ENCODE data around the gene PAXX.

PAXX gene

GRCh38 chr9:136945333-136946227 lies 46.6 kb upstream of the PAXX start:
- no CpG with 5 or more reads among the region's 30 CpGs for WGBS (ENCODE audit: extremely low coverage, insufficient coverage, low lambda C conversion rate)

GRCh38 chr9:136946228-136947027 lies 45.8 kb upstream of the PAXX start:
- Histone ChIP-seq H2BK5ac (ENCODE audit: low read length) (no peak overlapping the region), H3K9ac (ENCODE audit: low read length) (no peak overlapping the region), H3K4me3 (ENCODE audit: low read length) (no peak overlapping the region), H3K36me3 (ENCODE audit: control insufficient read depth, insufficient read depth, low read length) (peaks cover 3% of the 10 kb centered on the region), H4K5ac (ENCODE audit: low read length) (no peak overlapping the region), H3K79me1 (ENCODE audit: low read length) (peaks cover 2% of the 10 kb centered on the region), H3K23ac (ENCODE audit: low read length) (no peak overlapping the region), H3K18ac (ENCODE audit: low read length) (no peak overlapping the region), H3K27me3 (ENCODE audit: insufficient read depth, low read length, poor library complexity) (no peaks in the 10 kb centered on the region), H3K56ac (ENCODE audit: low read length) (no peak overlapping the region), H2AK5ac (ENCODE audit: low read length) (no peak overlapping the region), H4K8ac (ENCODE audit: low read depth, low read length) (no peak overlapping the region), H3K79me2 (ENCODE audit: control insufficient read depth, insufficient read depth, low read length) (peaks cover 3% of the 10 kb centered on the region), H2BK15ac (replicated peaks; ENCODE audit: low read depth) (no peak overlapping the region), H3K4me1 (ENCODE audit: control insufficient read depth, low read depth, low read length) (no peaks in the 10 kb centered on the region), H3K4ac (ENCODE audit: low read depth, low read length) (no peak overlapping the region), H2BK120ac (ENCODE audit: low read depth, low read length) (no peak overlapping the region), H3K4me2 (ENCODE audit: low read length) (no peak overlapping the region), H3K27ac (ENCODE audit: low read depth, low read length) (no peak overlapping the region)
- no peak for DNase-seq
- whole genome bisulfite sequencing (ENCODE audit: extremely low coverage, insufficient coverage, low lambda C conversion rate), result no CpG with 5 or more reads among the region's 27 CpGs

More at GRCh38 chr9:136945333-136946227, 46.6 kb upstream of the PAXX start:
- Histone ChIP-seq H3K79me1 (ENCODE audit: low read length) (peaks cover 2% of the 10 kb centered on the region), H3K18ac (ENCODE audit: low read length) (no peak overlapping the region), H3K79me2 (ENCODE audit: control insufficient read depth, insufficient read depth, low read length) (peaks cover 3% of the 10 kb centered on the region), H3K56ac (ENCODE audit: low read length) (no peak overlapping the region), H4K8ac (ENCODE audit: low read depth, low read length) (no peak overlapping the region), H2BK5ac (ENCODE audit: low read length) (no peak overlapping the region), H3K4me3 (ENCODE audit: low read length) (no peak overlapping the region), H3K27ac (ENCODE audit: low read depth, low read length) (no peak overlapping the region), H3K27me3 (ENCODE audit: insufficient read depth, low read length, poor library complexity) (no peaks in the 10 kb centered on the region), H3K4ac (ENCODE audit: low read depth, low read length) (no peak overlapping the region), H3K23ac (ENCODE audit: low read length) (no peak overlapping the region), H2BK15ac (replicated peaks; ENCODE audit: low read depth) (no peak overlapping the region), H4K5ac (ENCODE audit: low read length) (no peak overlapping the region), H2BK120ac (ENCODE audit: low read depth, low read length) (no peak overlapping the region), H3K4me2 (ENCODE audit: low read length) (no peak overlapping the region), H3K9ac (ENCODE audit: low read length) (no peak overlapping the region), H3K4me1 (ENCODE audit: control insufficient read depth, low read depth, low read length) (no peaks in the 10 kb centered on the region), H3K36me3 (ENCODE audit: control insufficient read depth, insufficient read depth, low read length) (peaks cover 5% of the 10 kb centered on the region), H2AK5ac (ENCODE audit: low read length) (no peak overlapping the region)
- DNase-seq, result no peak

- Histone ChIP-seq H3K23ac (ENCODE audit: low read length) (no peak overlapping the region), H2BK5ac (ENCODE audit: low read length) (no peak overlapping the region), H3K4me2 (ENCODE audit: low read length) (no peak overlapping the region), H2BK15ac (replicated peaks; ENCODE audit: low read depth) (no peak overlapping the region), H2BK120ac (ENCODE audit: low read depth, low read length) (no peak overlapping the region), H4K8ac (ENCODE audit: low read depth, low read length) (no peak overlapping the region), H3K4me1 (ENCODE audit: control insufficient read depth, low read depth, low read length) (no peaks in the 10 kb centered on the region), H4K5ac (ENCODE audit: low read length) (no peak overlapping the region), H3K36me3 (ENCODE audit: control insufficient read depth, insufficient read depth, low read length) (no peaks in the 10 kb centered on the region), H3K27ac (ENCODE audit: low read depth, low read length) (no peak overlapping the region), H3K18ac (ENCODE audit: low read length) (no peak overlapping the region), H3K79me1 (ENCODE audit: low read length) (peaks cover 2% of the 10 kb centered on the region), H3K4ac (ENCODE audit: low read depth, low read length) (no peak overlapping the region), H3K79me2 (ENCODE audit: control insufficient read depth, insufficient read depth, low read length) (peaks cover 3% of the 10 kb centered on the region), H3K9ac (ENCODE audit: low read length) (no peak overlapping the region), H3K56ac (ENCODE audit: low read length) (no peak overlapping the region), H2AK5ac (ENCODE audit: low read length) (no peak overlapping the region), H3K27me3 (ENCODE audit: insufficient read depth, low read length, poor library complexity) (no peaks in the 10 kb centered on the region), H3K4me3 (ENCODE audit: low read length) (no peak overlapping the region)
- WGBS (ENCODE audit: extremely low coverage, insufficient coverage, low lambda C conversion rate), result no CpG with 5 or more reads among the region's 26 CpGs
- no peak for DNase-seq
Measured at GRCh38 chr9:136947028-136947891, 45.0 kb upstream of the PAXX start.

GRCh38 chr9:136947955-136948510 lies 44.2 kb upstream of the PAXX start:
- H3K4me3 ChIP-seq (ENCODE audit: low read length), result no peak overlapping the region
- H2BK15ac ChIP-seq (replicated peaks; ENCODE audit: low read depth), result no peak overlapping the region
- no peak overlapping the region for H2AK5ac ChIP-seq (ENCODE audit: low read length)
- H3K4me1 ChIP-seq (ENCODE audit: control insufficient read depth, low read depth, low read length), result no peaks in the 10 kb centered on the region
- no peaks in the 10 kb centered on the region for H3K36me3 ChIP-seq (ENCODE audit: control insufficient read depth, insufficient read depth, low read length)
- no peaks in the 10 kb centered on the region for H3K27me3 ChIP-seq (ENCODE audit: insufficient read depth, low read length, poor library complexity)
- no peak overlapping the region for H3K27ac ChIP-seq (ENCODE audit: low read depth, low read length)
- H3K4ac ChIP-seq (ENCODE audit: low read depth, low read length), result no peak overlapping the region
- H3K79me2 ChIP-seq (ENCODE audit: control insufficient read depth, insufficient read depth, low read length), result peaks cover 3% of the 10 kb centered on the region
- H2BK120ac ChIP-seq (ENCODE audit: low read depth, low read length), result no peak overlapping the region
- no peak overlapping the region for H3K56ac ChIP-seq (ENCODE audit: low read length)
- H4K5ac ChIP-seq (ENCODE audit: low read length), result no peak overlapping the region
- H3K4me2 ChIP-seq (ENCODE audit: low read length), result no peak overlapping the region
- H3K18ac ChIP-seq (ENCODE audit: low read length), result no peak overlapping the region
- no peak overlapping the region for H2BK5ac ChIP-seq (ENCODE audit: low read length)
- WGBS (ENCODE audit: extremely low coverage, insufficient coverage, low lambda C conversion rate), result no CpG with 5 or more reads among the region's 15 CpGs
- no peak overlapping the region for H4K8ac ChIP-seq (ENCODE audit: low read depth, low read length)
- peaks cover 2% of the 10 kb centered on the region for H3K79me1 ChIP-seq (ENCODE audit: low read length)
- H3K9ac ChIP-seq (ENCODE audit: low read length), result no peak overlapping the region
- peak; percentile 69 for DNase-seq
- no peak overlapping the region for H3K23ac ChIP-seq (ENCODE audit: low read length)

- H3K4me3 ChIP-seq (ENCODE audit: low read length), result no peak overlapping the region
- H3K56ac ChIP-seq (ENCODE audit: low read length), result peak overlapping the region; percentile 85
- H3K4me1 ChIP-seq (ENCODE audit: control insufficient read depth, low read depth, low read length), result no peaks in the 10 kb centered on the region
- no CpG with 5 or more reads among the region's 22 CpGs for WGBS (ENCODE audit: extremely low coverage, insufficient coverage, low lambda C conversion rate)
- H4K8ac ChIP-seq (ENCODE audit: low read depth, low read length), result no peak overlapping the region
- H2BK5ac ChIP-seq (ENCODE audit: low read length), result no peak overlapping the region
- peak overlapping the region; percentile 19 for H3K18ac ChIP-seq (ENCODE audit: low read length)
- DNase-seq, result no peak
- H4K5ac ChIP-seq (ENCODE audit: low read length), result no peak overlapping the region
- peak overlapping the region; percentile 25 for H3K4me2 ChIP-seq (ENCODE audit: low read length)
- H2AK5ac ChIP-seq (ENCODE audit: low read length), result no peak overlapping the region
- no peak overlapping the region for H2BK15ac ChIP-seq (replicated peaks; ENCODE audit: low read depth)
- no peak overlapping the region for H3K27ac ChIP-seq (ENCODE audit: low read depth, low read length)
- no peaks in the 10 kb centered on the region for H3K79me2 ChIP-seq (ENCODE audit: control insufficient read depth, insufficient read depth, low read length)
- no peaks in the 10 kb centered on the region for H3K36me3 ChIP-seq (ENCODE audit: control insufficient read depth, insufficient read depth, low read length)
- peak overlapping the region; percentile 46 for H3K9ac ChIP-seq (ENCODE audit: low read length)
- H3K23ac ChIP-seq (ENCODE audit: low read length), result no peak overlapping the region
- H2BK120ac ChIP-seq (ENCODE audit: low read depth, low read length), result no peak overlapping the region
- H3K27me3 ChIP-seq (ENCODE audit: insufficient read depth, low read length, poor library complexity), result no peaks in the 10 kb centered on the region
- peak overlapping the region; percentile 5 for H3K4ac ChIP-seq (ENCODE audit: low read depth, low read length)
- H3K79me1 ChIP-seq (ENCODE audit: low read length), result no peaks in the 10 kb centered on the region
Measured at GRCh38 chr9:136949239-136949816, 42.9 kb upstream of the PAXX start.
